GM21737 (cell line): ENCODE results near the gene BATF2.

Source experiments
- ATAC-seq: cut with Tn5 transposase; IDR thresholded peaks from one replicate; pipeline ENCODE4 v1.9.1; 2021; ENCODE audit warnings: mild to moderate bottlenecking, moderate library complexity; ENCODE audit not compliant: unreplicated experiment

Gene BATF2

DNA sequence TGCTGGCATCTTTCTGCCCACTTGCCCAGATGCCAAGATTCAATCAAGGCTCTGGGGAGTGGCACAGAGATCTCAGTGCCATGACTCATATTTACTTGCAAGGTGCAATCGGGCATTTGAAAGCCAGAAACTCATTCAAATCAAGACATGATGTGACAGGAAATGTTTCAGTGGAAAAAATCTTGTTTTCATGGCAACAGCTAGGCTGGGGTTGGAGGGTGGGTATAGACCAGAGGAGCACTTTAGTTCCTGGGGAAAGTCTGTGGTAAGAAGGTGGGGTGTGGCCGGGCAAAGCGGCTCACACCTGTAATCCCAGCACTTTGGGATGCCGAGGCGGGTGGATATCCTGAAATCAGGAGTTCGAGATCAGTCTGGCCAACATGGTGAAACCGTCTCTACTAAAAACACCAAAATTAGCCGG lies 26.0 kb downstream of the BATF2 start:
- ATAC-seq: no peak

DNA sequence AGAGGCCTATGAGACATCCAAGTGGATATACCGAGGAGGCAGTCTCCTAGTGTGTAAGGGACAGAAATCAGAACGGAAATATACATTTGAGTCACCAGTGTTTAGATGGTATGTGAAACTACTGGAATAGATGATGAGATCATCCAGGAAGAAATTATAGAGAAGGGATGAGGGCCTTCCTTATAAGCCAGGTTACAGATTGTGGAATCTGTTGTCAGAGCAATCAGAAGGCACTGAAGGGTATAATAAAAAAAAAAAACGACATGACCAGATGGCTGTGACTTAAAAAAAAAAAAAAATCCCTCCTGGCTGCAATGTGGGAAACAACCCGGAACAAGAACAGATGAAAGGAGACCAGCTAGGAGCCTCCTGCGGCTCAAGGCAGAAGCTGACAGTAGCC lies 27.6 kb downstream of the BATF2 start:
- ATAC-seq: no peak

DNA sequence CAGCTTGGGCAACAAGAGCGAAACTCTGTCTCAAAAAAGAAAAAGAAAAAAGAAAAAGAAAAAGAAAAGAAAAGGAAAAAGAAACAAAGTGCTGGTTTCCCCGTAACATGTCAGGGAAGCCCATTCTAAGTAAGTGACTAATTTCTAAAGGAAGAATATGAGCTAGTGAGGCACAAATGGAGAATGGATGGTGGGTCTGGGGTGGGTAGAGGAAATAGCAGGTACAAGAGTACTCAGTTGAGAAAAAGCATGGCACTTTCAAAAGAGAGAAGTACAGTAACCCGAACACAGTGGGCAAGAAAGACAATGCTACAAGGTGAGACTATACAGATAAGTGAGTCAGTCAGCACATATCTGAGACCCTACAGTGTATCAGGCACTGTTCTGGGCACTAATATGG lies 29.4 kb downstream of the BATF2 start:
- ATAC-seq: no peak

DNA sequence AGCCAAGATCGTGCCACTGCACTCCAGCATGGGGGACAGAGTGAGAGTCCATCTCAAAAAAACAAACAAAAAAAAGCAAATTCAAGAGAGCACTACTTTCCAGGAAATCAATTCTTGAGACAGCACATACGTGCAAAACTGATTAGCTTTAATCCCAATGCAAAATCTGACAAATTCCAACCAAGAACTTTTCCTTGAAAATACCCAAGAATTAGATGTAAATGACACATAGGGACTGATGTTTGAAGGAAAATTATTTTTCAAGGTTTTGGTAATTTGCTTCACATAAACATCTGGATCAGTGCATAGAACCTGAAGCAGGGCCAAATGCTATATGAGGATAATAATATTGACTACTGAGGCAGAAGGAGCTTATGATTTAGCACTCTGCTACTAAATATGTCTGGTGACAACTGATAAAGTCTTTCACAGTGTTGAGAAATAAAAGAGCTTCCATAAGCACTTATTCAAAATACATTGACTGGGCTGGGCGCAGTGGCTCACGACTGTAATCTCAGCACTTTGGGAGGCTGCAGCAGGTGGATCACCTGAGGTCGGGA lies 33.6 kb downstream of the BATF2 start:
- ATAC-seq: no peak

DNA sequence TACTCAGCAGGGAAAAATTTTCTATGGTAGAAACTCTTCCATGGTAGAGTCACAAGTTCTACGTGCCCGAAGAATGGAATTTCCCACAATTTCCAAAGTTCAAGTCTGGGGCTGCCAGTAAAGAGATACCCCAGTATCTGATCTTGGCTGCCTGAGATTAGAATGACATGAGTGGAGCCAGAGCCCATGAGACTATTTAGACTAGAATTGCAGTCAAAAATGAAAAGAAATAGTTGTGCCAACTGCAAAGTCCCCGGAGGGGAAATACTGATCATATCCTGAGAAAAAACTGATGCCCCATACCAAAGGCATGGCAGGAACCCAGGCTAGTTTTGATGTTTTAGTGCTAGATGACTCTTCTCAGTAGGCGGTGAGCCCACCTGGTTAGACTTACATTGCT lies 36.1 kb downstream of the BATF2 start:
- ATAC-seq: no peak

DNA sequence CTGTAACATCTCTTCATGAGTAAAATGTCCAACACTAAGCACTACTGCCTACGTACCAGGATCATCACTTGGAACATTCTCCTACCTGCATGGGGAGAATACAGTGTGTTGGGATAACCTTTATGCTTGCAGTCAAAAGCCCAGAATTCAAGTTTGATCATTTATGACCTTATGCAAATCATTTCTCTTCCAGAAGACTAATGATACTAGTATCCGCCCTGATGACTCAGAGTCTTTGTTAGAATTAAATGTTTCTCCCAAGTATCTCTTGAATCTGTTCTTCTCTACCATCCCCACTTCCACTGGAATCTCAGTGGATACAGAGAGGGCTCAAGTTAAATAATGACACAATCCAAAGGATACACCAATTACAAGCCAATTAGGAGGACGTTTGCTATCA lies 37.3 kb downstream of the BATF2 start:
- ATAC-seq: no peak

DNA sequence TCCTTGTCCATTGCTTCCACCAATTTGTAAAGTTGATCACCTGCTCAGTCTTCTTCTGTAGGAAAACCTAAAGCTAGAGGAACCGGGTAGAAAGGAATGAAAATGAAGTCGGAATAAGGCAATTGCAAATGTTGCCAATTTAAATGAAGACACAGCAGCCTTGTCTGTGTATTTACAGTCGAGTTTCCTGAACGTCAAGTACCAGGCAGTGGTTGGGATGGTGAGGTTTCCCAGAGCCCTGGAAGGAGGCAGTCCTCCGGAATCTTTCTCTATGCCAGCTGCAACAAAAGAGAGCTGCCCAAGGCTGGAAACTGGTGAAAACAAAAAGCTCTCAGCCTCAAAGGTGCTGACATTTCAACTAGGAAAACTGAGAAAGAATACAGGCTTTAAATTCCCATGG lies 42.6 kb downstream of the BATF2 start:
- no peak for ATAC-seq

DNA sequence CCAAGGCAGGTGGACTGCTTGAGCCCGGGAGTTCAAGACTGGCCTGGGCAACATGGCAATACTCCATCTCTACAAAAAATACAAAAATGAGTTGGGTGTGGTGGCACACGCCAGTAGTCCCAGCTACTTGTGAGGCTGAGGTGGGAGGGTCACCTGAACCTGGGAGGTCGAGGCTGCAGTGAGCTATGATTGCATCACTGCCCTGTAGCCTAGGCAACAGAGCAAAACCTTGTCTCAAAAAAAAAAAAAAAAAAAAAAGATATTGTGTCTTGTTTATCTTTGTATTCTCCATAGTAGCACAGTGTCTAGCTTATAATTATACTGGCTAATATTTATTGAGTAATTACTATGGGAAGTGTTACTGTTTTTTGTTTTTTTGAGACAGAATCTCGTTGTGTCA lies 45.2 kb downstream of the BATF2 start:
- no peak for ATAC-seq

DNA sequence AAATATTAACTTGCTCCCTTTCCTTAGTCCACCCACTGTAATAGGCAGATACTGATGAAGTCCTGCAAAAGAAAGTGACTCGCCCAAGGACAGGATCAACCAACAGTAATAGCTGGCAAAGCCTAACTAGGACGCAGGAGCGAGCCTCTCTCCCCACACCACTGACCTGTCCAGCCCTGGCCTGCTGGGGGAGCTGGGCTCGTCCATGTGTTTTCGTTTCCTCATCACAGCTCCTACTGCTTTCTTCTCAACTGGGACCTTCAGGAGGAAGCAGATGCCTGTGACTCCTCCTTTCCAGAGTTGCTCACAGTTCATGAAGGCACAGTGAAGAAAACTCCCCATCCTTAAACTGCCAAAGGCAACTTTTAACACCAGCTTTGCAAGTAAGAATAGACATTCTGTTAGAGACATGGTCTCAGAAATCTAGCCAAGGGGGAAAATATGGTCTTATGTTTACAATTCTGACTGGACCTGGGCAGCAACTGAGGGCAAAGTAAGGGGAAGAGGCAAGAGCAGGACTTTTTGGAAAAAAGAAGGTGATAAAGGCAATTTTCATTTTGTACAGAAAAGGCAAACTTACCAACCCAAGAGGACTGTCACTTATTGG lies 49.5 kb downstream of the BATF2 start:
- no peak for ATAC-seq
